CD4-positive, alpha-beta memory T cell (primary cell): Measurements from ENCODE around the gene CRADD. TPM values are rescaled to one million over a fixed set of nuclear protein-coding genes. Genes with fewer than 3 reads are reported as not detected.

Experiments
- CTCF ChIA-PET: fragments of 350-600 bp; sonication (Branson Sonifier 250); formaldehyde crosslinking; loops from one replicate; lab custom pipeline; 2021; ENCODE audit warnings: inconsistent platforms; ENCODE audit not compliant: partially characterized antibody; lab: Charles Lee
- POLR2A ChIA-PET: fragments of 350-600 bp; sonication (Branson Sonifier 250); formaldehyde crosslinking; loops from one replicate; lab custom pipeline; 2021; ENCODE audit not compliant: partially characterized antibody; lab: Charles Lee
- DNase-seq, 5 donors: peaks; one replicate each; pipeline versions ENCODE4 v3.0.0 to v3.0.0-alpha.2; 2020 to 2022; ENCODE audit warnings: mixed read lengths in 1 of 5
- H3K27ac ChIP-seq: one replicate; pipeline ENCODE4 v1.7.0; 2013; ENCODE audit warnings: low read depth, low read length
- H3K27me3 ChIP-seq: 2 replicates; pipeline ENCODE4 v1.7.0; 2013; ENCODE audit warnings: mild to moderate bottlenecking, low read length, moderate library complexity; ENCODE audit not compliant: insufficient read depth
- H3K36me3 ChIP-seq: 2 replicates; pipeline ENCODE4 v1.7.0; 2013; ENCODE audit warnings: mild to moderate bottlenecking, low read length, moderate library complexity; ENCODE audit not compliant: insufficient read depth
- H3K4me1 ChIP-seq: 2 replicates; pipeline ENCODE4 v1.7.0; 2013; ENCODE audit warnings: mild to moderate bottlenecking, low read length, moderate library complexity; ENCODE audit not compliant: insufficient read depth
- H3K4me3 ChIP-seq, 2 donors: one replicate each; pipeline ENCODE4 v1.7.0; 2013; ENCODE audit warnings: low read length in 2 of 2, mild to moderate bottlenecking in 1 of 2
- H3K9me3 ChIP-seq, 2 donors: one replicate each; pipeline ENCODE4 v1.7.0; 2013; ENCODE audit warnings: low read length in 2 of 2, control low read depth in 1 of 2; ENCODE audit not compliant: control insufficient read depth in 1 of 2
- H3K27ac Mint-ChIP-seq, 7 donors: one replicate each; pipeline ENCODE4 v1.8.0; 2020 to 2021; ENCODE audit warnings: mixed read lengths in 7 of 7, mild to moderate bottlenecking in 6 of 7, inconsistent platforms in 3 of 7, moderate library complexity in 3 of 7
- H3K27me3 Mint-ChIP-seq, 2 donors: one replicate each; pipeline ENCODE4 v1.8.0; 2020 to 2021; ENCODE audit warnings: mixed read lengths in 2 of 2
- H3K36me3 Mint-ChIP-seq, 2 donors: one replicate each; pipeline ENCODE4 v1.8.0; 2020 to 2021; ENCODE audit warnings: mixed read lengths in 2 of 2, inconsistent platforms in 1 of 2, mild to moderate bottlenecking in 1 of 2
- H3K4me1 Mint-ChIP-seq, 4 donors: one replicate each; pipeline ENCODE4 v1.8.0; 2020 to 2021; ENCODE audit warnings: mixed read lengths in 4 of 4, mild to moderate bottlenecking in 1 of 4
- H3K4me3 Mint-ChIP-seq, 8 donors: one replicate each; pipeline ENCODE4 v1.8.0; 2020 to 2021; ENCODE audit warnings: mixed read lengths in 8 of 8, mild to moderate bottlenecking in 7 of 8, moderate library complexity in 6 of 8, inconsistent platforms in 3 of 8
- H3K9me3 Mint-ChIP-seq, 8 donors: one replicate each; pipeline ENCODE4 v1.8.0; 2020 to 2021; ENCODE audit warnings: mixed read lengths in 8 of 8, mild to moderate bottlenecking in 5 of 8, inconsistent platforms in 3 of 8, moderate library complexity in 1 of 8
- intact Hi-C: fragments of 100-400 bp; cut with micrococcal nuclease; formaldehyde crosslinking; loops from one replicate; pipeline ENCODE4 v1.15.1; 2023
- polyA plus RNA-seq, 2 donors: library from polyadenylated mRNA; unstranded; fragments of 300-500 nt; fragmentation: Illumina TruSeq; gene quantifications; one replicate each; pipeline ENCODE4 v1.2.3, GENCODE V29; 2021
- total RNA-seq, 2 experiments: library from RNA; stranded (reverse); gene quantifications; one replicate each; pipeline ENCODE4 v1.2.3, GENCODE V29; 2021

The CRADD gene
- total and polyA plus RNA-seq, 4 experiments from 2014 or later, result 13.3 to 18.3 (median 15.9) TPM

- H3K27ac Mint-ChIP-seq, result peak overlapping the region in 2 of 7 donors; percentile 19 to 28
- DNase-seq, result no peak
- ChIA-PET POLR2A (interaction anchor here (0.6 kb wide), 1 partner anchor 363 kb away, joined by 3 read pairs; no protein-coding TSS in a partner anchor), CTCF (interaction anchor here (0.9 kb wide), 1 partner anchor 169 kb away, joined by 3 read pairs; no protein-coding TSS in a partner anchor)
- peaks cover 9 to 37% (median 22%) of the 10 kb centered on the region in 4 donors for H3K4me1 Mint-ChIP-seq
- no peak overlapping the region for H3K27ac ChIP-seq
- H3K9me3 Mint-ChIP-seq, result peaks cover 0 to 5% (median 0%) of the 10 kb centered on the region in 8 donors
- peak overlapping the region in 2 of 8 donors; percentile 50 to 57 for H3K4me3 Mint-ChIP-seq
- no peak overlapping the region for H3K4me3 ChIP-seq
- H3K9me3 ChIP-seq, result no peaks in the 10 kb centered on the region
- H3K27me3 ChIP-seq, result no peaks in the 10 kb centered on the region
- no peaks in the 10 kb centered on the region for H3K36me3 ChIP-seq
- peaks cover 25% of the 10 kb centered on the region for H3K4me1 ChIP-seq
- intact Hi-C loops, result no loop called here
- H3K36me3 Mint-ChIP-seq, result peaks cover 3 to 12% of the 10 kb centered on the region in 2 donors
- H3K27me3 Mint-ChIP-seq, result no peaks in the 10 kb centered on the region
Observed at GRCh38 chr12:93738199-93739058, 61.3 kb downstream of the CRADD start.

GRCh38 chr12:93740751-93741150 lies 63.6 kb downstream of the CRADD start:
- ChIA-PET CTCF (interaction anchor here (1.6 to 3.1 kb wide), 4 partner anchors 171 to 361 kb away, joined by 6 to 25 read pairs (median 11); no protein-coding TSS in a partner anchor), POLR2A (no interaction called here)
- Histone ChIP-seq H3K36me3 (no peaks in the 10 kb centered on the region), H3K9me3 (no peaks in the 10 kb centered on the region), H3K4me3 (no peak overlapping the region), H3K27ac (no peak overlapping the region), H3K27me3 (no peaks in the 10 kb centered on the region), H3K4me1 (peaks cover 25% of the 10 kb centered on the region)
- peaks cover 0 to 3% of the 10 kb centered on the region in 2 donors for H3K36me3 Mint-ChIP-seq
- peaks cover 9 to 40% (median 22%) of the 10 kb centered on the region in 4 donors for H3K4me1 Mint-ChIP-seq
- H3K9me3 Mint-ChIP-seq, result peaks cover 0 to 5% (median 0%) of the 10 kb centered on the region in 8 donors
- intact Hi-C loops, result loop anchor here (5.0 kb wide), 1 partner anchor 63 kb away; the partner anchor contains the start of gene CRADD
- peak overlapping the region in 6 of 8 donors; percentile 13 to 98 (median 92) for H3K4me3 Mint-ChIP-seq
- DNase-seq, result no peak
- no peaks in the 10 kb centered on the region for H3K27me3 Mint-ChIP-seq
- peak overlapping the region in 4 of 7 donors; percentile 14 to 93 (median 90) for H3K27ac Mint-ChIP-seq

GRCh38 chr12:93741659-93742109 lies 64.5 kb downstream of the CRADD start:
- Mint-ChIP-seq H3K27ac (peak overlapping the region; percentile 80 to 95 (median 91)), H3K4me1 (peaks cover 9 to 40% (median 22%) of the 10 kb centered on the region in 4 donors), H3K27me3 (no peaks in the 10 kb centered on the region), H3K9me3 (peaks cover 0 to 5% (median 0%) of the 10 kb centered on the region in 8 donors), H3K4me3 (peak overlapping the region; percentile 89 to 98 (median 92)), H3K36me3 (peaks cover 0 to 3% of the 10 kb centered on the region in 2 donors)
- CTCF ChIA-PET, result interaction anchor here (0.7 to 3.1 kb wide), 6 partner anchors 9 to 360 kb away, joined by 3 to 25 read pairs (median 8); no protein-coding TSS in a partner anchor
- Histone ChIP-seq H3K9me3 (no peaks in the 10 kb centered on the region), H3K27me3 (no peaks in the 10 kb centered on the region), H3K4me3 (peak overlapping the region; percentile 60 to 72), H3K36me3 (no peaks in the 10 kb centered on the region), H3K4me1 (peaks cover 25% of the 10 kb centered on the region), H3K27ac (peak overlapping the region; percentile 63)
- DNase-seq, result no peak
- POLR2A ChIA-PET, result interaction anchor here (0.9 to 1.3 kb wide), 3 partner anchors 43 to 172 kb away, joined by 4 to 5 read pairs (median 4); partner anchors contain the start of gene SOCS2
- intact Hi-C loops, result loop anchor here (1.0 to 5.0 kb wide), 3 partner anchors 64 to 238 kb away; partner anchors contain the start of gene CRADD

- Histone ChIP-seq H3K27me3 (no peaks in the 10 kb centered on the region), H3K4me1 (peaks cover 25% of the 10 kb centered on the region), H3K27ac (peak overlapping the region; percentile 63), H3K36me3 (no peaks in the 10 kb centered on the region), H3K4me3 (peak overlapping the region; percentile 60 to 72), H3K9me3 (no peaks in the 10 kb centered on the region)
- H3K36me3 Mint-ChIP-seq, result peaks cover 0 to 3% of the 10 kb centered on the region in 2 donors
- peak; percentile 40 to 58 (median 50) for DNase-seq
- intact Hi-C loops, result loop anchor here (1.0 to 5.0 kb wide), 3 partner anchors 65 to 239 kb away; partner anchors contain the start of gene CRADD
- H3K27ac Mint-ChIP-seq, result peak overlapping the region; percentile 87 to 95 (median 94)
- POLR2A ChIA-PET, result interaction anchor here (0.9 to 1.3 kb wide), 3 partner anchors 42 to 172 kb away, joined by 4 to 5 read pairs (median 4); partner anchors contain the start of gene SOCS2
- CTCF ChIA-PET, result interaction anchor here (1.3 to 3.1 kb wide), 5 partner anchors 9 to 360 kb away, joined by 4 to 25 read pairs (median 10); no protein-coding TSS in a partner anchor
- H3K4me1 Mint-ChIP-seq, result peaks cover 9 to 40% (median 21%) of the 10 kb centered on the region in 4 donors
- H3K27me3 Mint-ChIP-seq, result no peaks in the 10 kb centered on the region
- peak overlapping the region; percentile 91 to 98 (median 94) for H3K4me3 Mint-ChIP-seq
- peaks cover 0 to 5% (median 0%) of the 10 kb centered on the region in 8 donors for H3K9me3 Mint-ChIP-seq
Observed at GRCh38 chr12:93742110-93742934, 65.1 kb downstream of the CRADD start.

- POLR2A ChIA-PET, result no interaction called here
- CTCF ChIA-PET, result interaction anchor here (0.7 to 3.1 kb wide), 2 partner anchors 8 to 359 kb away, joined by 3 to 25 read pairs; no protein-coding TSS in a partner anchor
- H3K36me3 Mint-ChIP-seq, result peaks cover 0 to 3% of the 10 kb centered on the region in 2 donors
- peaks cover 25% of the 10 kb centered on the region for H3K4me1 ChIP-seq
- H3K36me3 ChIP-seq, result no peaks in the 10 kb centered on the region
- no peak overlapping the region for H3K27ac ChIP-seq
- H3K9me3 ChIP-seq, result no peaks in the 10 kb centered on the region
- intact Hi-C loops, result loop anchor here (5.0 kb wide), 1 partner anchor 66 kb away; the partner anchor contains the start of gene CRADD
- H3K27ac Mint-ChIP-seq, result peak overlapping the region; percentile 25 to 95 (median 71)
- H3K4me1 Mint-ChIP-seq, result peaks cover 9 to 32% (median 17%) of the 10 kb centered on the region in 4 donors
- DNase-seq, result no peak
- H3K27me3 Mint-ChIP-seq, result no peaks in the 10 kb centered on the region
- no peaks in the 10 kb centered on the region for H3K27me3 ChIP-seq
- H3K4me3 ChIP-seq, result no peak overlapping the region
- H3K4me3 Mint-ChIP-seq, result peak overlapping the region; percentile 91 to 98 (median 94)
- peaks cover 0 to 5% (median 0%) of the 10 kb centered on the region in 8 donors for H3K9me3 Mint-ChIP-seq
Observed at GRCh38 chr12:93743229-93743998, 66.2 kb downstream of the CRADD start.
